ENCODE data around the gene TIMM50. TPM values are rescaled to one million over a fixed set of nuclear protein-coding genes. Genes with fewer than 3 reads are reported as not detected.

TIMM50 gene
- total and polyA plus RNA-seq, 12 donors = 67.3 to 160 (median 79.9) TPM

DNA sequence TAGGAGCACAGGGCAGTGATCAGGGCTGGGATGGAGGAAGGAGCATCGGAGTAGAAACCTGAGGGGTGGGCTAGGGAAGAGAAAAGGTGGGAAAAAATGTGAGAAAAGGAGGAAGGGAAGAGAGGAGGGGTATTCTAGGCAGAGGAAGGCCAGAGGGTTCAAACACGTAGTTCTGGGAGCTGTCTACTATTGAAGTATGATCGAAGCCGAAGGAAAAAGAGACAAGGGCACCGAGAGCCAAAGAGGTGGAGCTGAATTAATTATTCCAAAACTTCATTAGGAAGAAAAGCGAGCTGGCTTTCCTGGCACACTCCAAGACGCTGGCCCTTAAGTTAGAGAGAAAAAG is 25.9 kb downstream of the TIMM50 start:
- Histone ChIP-seq H3K27me3 (peaks cover 19 to 94% (median 89%) of the 10 kb centered on the region in 7 donors), H3K4me3 (peak overlapping the region in 5 of 10 donors; percentile 35 to 55 (median 52)), H3K9me3 (no peaks in the 10 kb centered on the region), H3K27ac (no peak overlapping the region), H3K36me3 (no peaks in the 10 kb centered on the region), H3K4me1 (peaks cover 0 to 19% (median 9%) of the 10 kb centered on the region in 9 donors)
- TF ChIP-seq, protein P1, sequence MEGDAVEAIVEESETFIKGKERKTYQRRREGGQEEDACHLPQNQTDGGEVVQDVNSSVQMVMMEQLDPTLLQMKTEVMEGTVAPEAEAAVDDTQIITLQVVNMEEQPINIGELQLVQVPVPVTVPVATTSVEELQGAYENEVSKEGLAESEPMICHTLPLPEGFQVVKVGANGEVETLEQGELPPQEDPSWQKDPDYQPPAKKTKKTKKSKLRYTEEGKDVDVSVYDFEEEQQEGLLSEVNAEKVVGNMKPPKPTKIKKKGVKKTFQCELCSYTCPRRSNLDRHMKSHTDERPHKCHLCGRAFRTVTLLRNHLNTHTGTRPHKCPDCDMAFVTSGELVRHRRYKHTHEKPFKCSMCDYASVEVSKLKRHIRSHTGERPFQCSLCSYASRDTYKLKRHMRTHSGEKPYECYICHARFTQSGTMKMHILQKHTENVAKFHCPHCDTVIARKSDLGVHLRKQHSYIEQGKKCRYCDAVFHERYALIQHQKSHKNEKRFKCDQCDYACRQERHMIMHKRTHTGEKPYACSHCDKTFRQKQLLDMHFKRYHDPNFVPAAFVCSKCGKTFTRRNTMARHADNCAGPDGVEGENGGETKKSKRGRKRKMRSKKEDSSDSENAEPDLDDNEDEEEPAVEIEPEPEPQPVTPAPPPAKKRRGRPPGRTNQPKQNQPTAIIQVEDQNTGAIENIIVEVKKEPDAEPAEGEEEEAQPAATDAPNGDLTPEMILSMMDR (IDR thresholded peaks at IDR 0.05) = no peak
- intact Hi-C loops (cut with DNase I) = no loop called here
- ATAC-seq = no peak
- DNase-seq = no peak
- WGBS, 2 donors = 50 to 54% methylated on average over 7 of the region's 7 CpGs

DNA sequence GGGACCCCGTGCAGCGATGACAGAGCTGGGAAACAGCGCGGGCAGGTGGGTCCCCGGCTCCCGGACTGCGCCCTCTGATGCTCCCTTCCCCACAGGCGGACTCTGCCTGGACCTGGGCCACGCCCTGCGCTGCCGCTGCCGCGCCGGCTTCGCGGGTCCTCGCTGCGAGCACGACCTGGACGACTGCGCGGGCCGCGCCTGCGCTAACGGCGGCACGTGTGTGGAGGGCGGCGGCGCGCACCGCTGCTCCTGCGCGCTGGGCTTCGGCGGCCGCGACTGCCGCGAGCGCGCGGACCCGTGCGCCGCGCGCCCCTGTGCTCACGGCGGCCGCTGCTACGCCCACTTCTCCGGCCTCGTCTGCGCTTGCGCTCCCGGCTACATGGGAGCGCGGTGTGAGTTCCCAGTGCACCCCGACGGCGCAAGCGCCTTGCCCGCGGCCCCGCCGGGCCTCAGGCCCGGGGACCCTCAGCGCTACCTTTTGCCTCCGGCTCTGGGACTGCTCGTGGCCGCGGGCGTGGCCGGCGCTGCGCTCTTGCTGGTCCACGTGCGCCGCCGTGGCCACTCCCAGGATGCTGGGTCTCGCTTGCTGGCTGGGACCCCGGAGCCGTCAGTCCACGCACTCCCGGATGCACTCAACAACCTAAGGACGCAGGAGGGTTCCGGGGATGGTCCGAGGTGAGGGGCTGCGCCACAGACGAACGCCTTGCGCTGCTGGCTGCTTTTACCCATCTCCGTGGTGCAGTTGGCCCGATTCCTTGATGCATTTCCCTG is 26.5 kb downstream of the TIMM50 start:
- 4 to 6% methylated on average over 93 to 96 of the region's 96 CpGs for WGBS, 2 donors
- Histone ChIP-seq H3K27ac (no peak overlapping the region), H3K9me3 (no peaks in the 10 kb centered on the region), H3K36me3 (no peaks in the 10 kb centered on the region), H3K27me3 (peaks cover 19 to 95% (median 90%) of the 10 kb centered on the region in 7 donors), H3K4me3 (peak overlapping the region; percentile 21 to 55 (median 46)), H3K4me1 (peaks cover 0 to 19% (median 9%) of the 10 kb centered on the region in 9 donors)
- DNase-seq (no peak), ATAC-seq (peak in 4 of 8 donors; percentile 18 to 57 (median 39))
- intact Hi-C loops (cut with DNase I) = no loop called here
- TF ChIP-seq, protein P1 (IDR thresholded peaks at IDR 0.05) = no peak

DNA sequence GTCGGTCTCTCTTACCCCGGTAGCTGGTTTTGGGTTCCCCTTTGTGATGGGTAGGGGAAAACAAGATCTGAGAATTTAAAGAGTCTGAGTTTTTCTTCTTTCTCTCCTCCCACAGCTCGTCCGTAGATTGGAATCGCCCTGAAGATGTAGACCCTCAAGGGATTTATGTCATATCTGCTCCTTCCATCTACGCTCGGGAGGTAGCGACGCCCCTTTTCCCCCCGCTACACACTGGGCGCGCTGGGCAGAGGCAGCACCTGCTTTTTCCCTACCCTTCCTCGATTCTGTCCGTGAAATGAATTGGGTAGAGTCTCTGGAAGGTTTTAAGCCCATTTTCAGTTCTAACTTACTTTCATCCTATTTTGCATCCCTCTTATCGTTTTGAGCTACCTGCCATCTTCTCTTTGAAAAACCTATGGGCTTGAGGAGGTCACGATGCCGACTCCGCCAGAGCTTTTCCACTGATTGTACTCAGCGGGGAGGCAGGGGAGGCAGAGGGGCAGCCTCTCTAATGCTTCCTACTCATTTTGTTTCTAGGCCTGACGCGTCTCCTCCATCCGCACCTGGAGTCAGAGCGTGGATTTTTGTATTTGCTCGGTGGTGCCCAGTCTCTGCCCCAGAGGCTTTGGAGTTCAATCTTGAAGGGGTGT is 27.2 kb downstream of the TIMM50 start:
- peaks cover 19 to 96% (median 90%) of the 10 kb centered on the region in 7 donors for H3K27me3 ChIP-seq
- peak overlapping the region in 6 of 10 donors; percentile 44 to 55 (median 52) for H3K4me3 ChIP-seq
- H3K27ac ChIP-seq = no peak overlapping the region
- ATAC-seq (no peak), DNase-seq (no peak)
- H3K36me3 ChIP-seq = no peaks in the 10 kb centered on the region
- WGBS, 2 donors = 46 to 48% methylated on average over 24 of the region's 24 CpGs
- H3K9me3 ChIP-seq = no peaks in the 10 kb centered on the region
- H3K4me1 ChIP-seq = peaks cover 0 to 15% (median 8%) of the 10 kb centered on the region in 9 donors
- intact Hi-C loops (cut with DNase I) = no loop called here
- TF ChIP-seq, protein P1 (IDR thresholded peaks at IDR 0.05) = no peak

DNA sequence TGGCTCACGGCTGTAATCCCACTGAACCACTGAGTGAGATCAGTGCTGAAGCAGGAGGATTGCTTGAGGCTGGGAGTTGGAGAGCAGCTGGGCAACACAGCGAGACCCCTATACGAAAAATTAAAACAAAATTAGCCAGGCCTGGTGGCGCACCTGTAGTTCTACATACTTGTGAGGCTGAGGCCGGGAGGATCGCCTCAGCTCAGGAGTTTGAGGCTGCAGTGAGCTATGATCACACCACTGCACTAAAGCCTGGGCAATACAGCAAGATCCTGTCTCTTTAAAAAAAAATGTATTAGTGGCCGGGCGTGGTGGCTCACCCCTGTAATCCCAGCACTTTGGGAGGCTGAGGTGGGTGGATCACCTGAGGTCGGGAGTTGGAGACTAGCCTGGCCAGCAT is 28.0 kb downstream of the TIMM50 start:
- no peaks in the 10 kb centered on the region for H3K36me3 ChIP-seq
- no peak for ATAC-seq
- no peak overlapping the region for H3K27ac ChIP-seq
- DNase-seq = no peak
- peaks cover 17 to 96% (median 90%) of the 10 kb centered on the region in 7 donors for H3K27me3 ChIP-seq
- 86 to 93% methylated on average over 9 of the region's 9 CpGs for WGBS, 2 donors
- peaks cover 0 to 11% (median 5%) of the 10 kb centered on the region in 9 donors for H3K4me1 ChIP-seq
- H3K4me3 ChIP-seq = no peak overlapping the region
- intact Hi-C loops (cut with DNase I) = no loop called here
- H3K9me3 ChIP-seq = no peaks in the 10 kb centered on the region
- TF ChIP-seq, protein P1 (IDR thresholded peaks at IDR 0.05) = no peak

Data from heart right ventricle (tissue), 16 donors.